GM12892 (cell line): ENCODE measurements around the gene PADI3.

ENCODE experiments used
- POLR2A ChIP-seq: IDR thresholded peaks from 2 replicates; pipeline ENCODE4 v1.6.1; 2011; ENCODE audit warnings: low read depth, low read length, control low read depth
- POLR2AphosphoS5 ChIP-seq: IDR thresholded peaks from 2 replicates; pipeline ENCODE4 v1.6.1; 2011; ENCODE audit warnings: low read depth, low read length, control low read depth

DNA sequence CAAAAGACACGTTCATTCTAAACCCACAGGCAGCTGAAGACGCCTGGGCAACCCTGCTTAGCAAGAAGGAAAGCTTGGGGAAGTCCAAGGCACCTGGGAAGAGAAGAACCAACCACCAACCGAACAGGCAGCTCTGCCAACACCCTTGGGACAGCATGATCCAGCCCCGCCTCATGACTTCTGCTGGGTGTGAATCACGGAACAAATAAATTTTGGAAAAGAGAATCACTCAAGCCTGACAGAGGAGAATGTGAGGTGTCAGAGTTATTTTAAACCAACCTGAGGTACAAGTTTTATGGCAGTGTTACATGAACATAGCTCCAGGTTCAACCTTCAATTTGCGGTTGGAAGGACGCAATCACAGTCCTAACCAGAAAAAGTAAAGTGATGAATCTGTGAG lies 49.1 kb downstream of the PADI3 start:
- TF ChIP-seq POLR2AphosphoS5 (no peak), POLR2A (no peak)
